ENCODE data around the gene DDO.

The DDO gene

GRCh38 chr6:110419028-110419739 lies 3.8 kb upstream of the DDO start:
- DNase-seq (ENCODE audit: low read depth): no peak

- DNase-seq (ENCODE audit: low read depth): no peak
These were observed 3.2 kb upstream of the DDO start for GRCh38 chr6:110418594-110418993.

GRCh38 chr6:110414669-110415068 lies 706 bp downstream of the DDO start:
- DNase-seq (ENCODE audit: low read depth): no peak

GRCh38 chr6:110412360-110412759 lies 3.0 kb downstream of the DDO start:
- DNase-seq (ENCODE audit: low read depth): no peak

GRCh38 chr6:110410511-110410910 lies 4.9 kb downstream of the DDO start:
- DNase-seq (ENCODE audit: low read depth): no peak

- no peak for DNase-seq (ENCODE audit: low read depth)
These were observed 5.6 kb downstream of the DDO start for GRCh38 chr6:110409794-110410193.

- no peak for DNase-seq (ENCODE audit: low read depth)
These were observed 6.5 kb downstream of the DDO start for GRCh38 chr6:110408901-110409300.

- no peak for DNase-seq (ENCODE audit: low read depth)
These were observed 10.8 kb downstream of the DDO start for GRCh38 chr6:110404607-110405006.

- no peak for DNase-seq (ENCODE audit: low read depth)
These were observed 13.7 kb downstream of the DDO start for GRCh38 chr6:110401585-110402176.

- no peak for DNase-seq (ENCODE audit: low read depth)
These were observed 15.2 kb downstream of the DDO start for GRCh38 chr6:110400208-110400607.

GRCh38 chr6:110399219-110400071 lies 15.9 kb downstream of the DDO start:
- DNase-seq (ENCODE audit: low read depth): no peak

GRCh38 chr6:110398778-110399177 lies 16.6 kb downstream of the DDO start:
- no peak for DNase-seq (ENCODE audit: low read depth)

- no peak for DNase-seq (ENCODE audit: low read depth)
These were observed 20.2 kb downstream of the DDO start for GRCh38 chr6:110395221-110395620.

GRCh38 chr6:110394409-110394808 lies 21.0 kb downstream of the DDO start:
- no peak for DNase-seq (ENCODE audit: low read depth)

GRCh38 chr6:110392727-110393126 lies 22.6 kb downstream of the DDO start:
- DNase-seq (ENCODE audit: low read depth): no peak

- DNase-seq (ENCODE audit: low read depth): no peak
These were observed 25.0 kb downstream of the DDO start for GRCh38 chr6:110390404-110390803.

GRCh38 chr6:110389689-110390382 lies 25.5 kb downstream of the DDO start:
- no peak for DNase-seq (ENCODE audit: low read depth)

GRCh38 chr6:110387986-110388385 lies 27.4 kb downstream of the DDO start:
- DNase-seq (ENCODE audit: low read depth): no peak

- DNase-seq (ENCODE audit: low read depth): no peak
These were observed 29.9 kb downstream of the DDO start for GRCh38 chr6:110385458-110385863.

GRCh38 chr6:110378552-110378951 lies 36.8 kb downstream of the DDO start:
- DNase-seq (ENCODE audit: low read depth): no peak

GRCh38 chr6:110369066-110369465 lies 46.3 kb downstream of the DDO start:
- no peak for DNase-seq (ENCODE audit: low read depth)

GRCh38 chr6:110368284-110368683 lies 47.1 kb downstream of the DDO start:
- DNase-seq (ENCODE audit: low read depth): no peak
